GM19193 (cell line): Measurements from ENCODE around the gene MAP2K6.

ENCODE experiments used
- POLR2A ChIP-seq: IDR thresholded peaks from 4 replicates; pipeline ENCODE4 v1.6.1; 2011; ENCODE audit not compliant: insufficient read depth, insufficient read length; ENCODE audit errors: extremely low read depth

The MAP2K6 gene

DNA sequence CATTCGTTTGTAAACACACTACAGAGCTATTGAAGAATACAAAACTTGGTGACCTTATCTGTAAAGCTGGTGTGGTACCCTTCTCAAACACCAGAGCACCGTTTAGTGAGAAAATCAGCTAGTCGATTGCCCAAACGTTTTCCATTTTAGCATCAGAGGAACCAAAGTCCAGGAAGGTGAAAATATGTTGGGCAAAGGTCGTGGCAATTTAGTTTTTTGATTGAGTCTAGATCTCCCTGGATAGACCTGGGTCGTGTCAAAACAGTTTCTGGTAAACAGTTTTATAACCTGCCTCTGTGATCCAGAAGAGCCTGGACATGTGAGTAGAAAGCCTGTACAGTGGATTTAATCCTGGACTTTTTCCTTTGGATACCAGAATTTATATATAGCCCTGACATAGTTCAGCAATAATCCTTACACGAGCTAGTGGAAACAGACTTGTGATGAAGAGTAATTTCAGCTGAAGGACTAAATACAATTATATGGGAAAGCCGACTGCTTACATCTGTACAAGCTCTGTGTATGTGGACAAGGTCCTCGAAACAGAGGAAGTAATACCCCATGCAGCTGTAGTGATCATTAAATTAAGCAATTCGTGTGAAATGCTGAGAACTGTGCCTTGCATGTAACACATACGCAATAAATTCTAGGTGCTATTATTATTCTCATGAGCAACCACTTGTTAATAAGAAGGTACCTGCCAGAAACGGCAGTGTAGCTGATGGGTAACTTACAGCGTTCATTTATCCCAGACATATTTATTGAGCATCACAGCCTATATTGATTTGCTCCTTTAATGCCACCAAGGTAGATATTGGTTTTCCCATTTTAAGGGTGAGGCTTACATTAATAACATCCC, 72.5 kb downstream of the MAP2K6 start:
- TF ChIP-seq POLR2A, result no peak

DNA sequence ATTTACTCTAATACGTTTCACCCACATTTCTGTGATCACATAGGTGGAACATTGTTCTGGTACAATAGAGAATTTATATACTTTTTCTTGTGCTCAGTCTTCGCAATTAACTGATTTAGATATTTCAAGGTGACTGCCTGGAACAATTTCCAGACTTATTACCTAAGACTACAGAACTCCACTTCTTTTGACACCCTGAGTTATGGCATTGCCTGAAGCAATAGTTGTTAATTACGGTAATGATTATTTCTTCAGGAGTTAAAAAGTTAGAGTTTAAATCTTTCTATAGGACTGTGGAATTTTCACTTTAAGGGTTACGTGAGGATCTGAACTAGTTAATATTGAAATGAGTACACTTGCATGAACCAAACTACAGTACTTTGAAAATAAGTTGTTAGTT, 74.8 kb downstream of the MAP2K6 start:
- TF ChIP-seq POLR2A, result no peak

DNA sequence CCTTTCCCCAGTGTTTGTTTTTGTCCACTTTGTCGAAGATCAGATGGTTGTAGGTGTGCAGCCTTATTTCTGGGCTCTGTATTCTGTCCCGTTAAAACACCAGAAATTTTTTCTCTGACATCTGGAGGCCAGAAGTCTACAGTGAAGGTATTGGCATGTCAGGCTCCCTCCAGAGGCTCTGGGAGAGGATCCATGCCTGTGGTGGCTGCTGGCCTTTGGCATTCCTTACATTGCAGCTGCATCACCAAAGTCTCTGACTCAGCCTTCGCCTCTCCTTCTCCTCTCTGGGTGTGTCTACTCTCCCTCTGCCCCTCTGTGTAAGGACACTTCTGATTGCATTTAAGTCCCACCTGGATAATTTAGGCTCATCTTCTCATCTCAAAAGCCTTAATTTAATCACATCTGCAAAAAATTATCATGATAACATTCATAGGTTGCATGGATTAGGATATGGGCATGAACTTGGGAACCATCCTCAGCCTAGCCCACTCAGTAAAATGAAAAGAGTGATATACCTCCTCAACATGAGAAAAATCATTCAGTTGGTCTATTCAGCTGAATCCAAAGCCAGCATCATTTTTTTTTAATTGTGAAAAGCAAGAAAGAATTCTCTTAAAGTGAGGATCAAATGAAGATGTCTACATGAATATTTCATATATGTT, 78.0 kb downstream of the MAP2K6 start:
- no peak for TF ChIP-seq POLR2A

DNA sequence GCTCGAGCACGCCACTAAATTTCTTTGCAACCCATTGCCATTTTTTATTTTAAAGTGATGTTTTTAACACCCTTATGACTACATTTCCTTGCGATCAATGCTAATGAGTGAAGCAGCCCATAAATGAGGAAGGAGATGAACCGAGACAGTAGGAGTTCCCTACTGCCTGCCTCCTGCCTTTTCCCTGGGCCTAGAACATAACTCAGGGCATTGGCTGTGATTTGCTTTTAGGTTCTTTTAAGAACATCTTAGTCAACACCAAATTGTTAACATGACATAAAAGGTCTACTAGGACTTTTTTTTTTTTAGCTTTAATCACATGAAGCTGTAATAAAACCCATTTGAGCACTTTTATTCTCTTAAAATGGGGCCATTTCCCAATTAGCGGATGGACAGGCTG, 81.3 kb downstream of the MAP2K6 start:
- no peak for TF ChIP-seq POLR2A

DNA sequence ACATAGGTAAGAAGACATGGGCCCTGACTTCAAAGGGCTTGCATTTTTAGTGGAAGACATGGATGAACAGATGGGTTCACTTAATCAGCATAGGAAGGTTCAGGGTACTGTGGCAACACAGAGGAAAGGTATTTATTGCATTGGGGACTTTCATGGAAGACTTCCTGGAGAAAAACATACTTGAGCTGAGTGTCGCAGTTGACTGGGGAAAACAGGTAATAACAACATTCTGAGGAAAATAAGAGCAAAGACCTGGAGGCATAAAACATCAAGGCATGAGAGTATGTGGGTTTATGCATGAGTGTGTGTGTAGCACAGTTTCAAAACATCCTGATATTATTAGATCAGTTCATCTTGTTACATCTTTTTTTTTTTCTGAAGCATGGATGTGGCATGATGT, 82.7 kb downstream of the MAP2K6 start:
- no peak for TF ChIP-seq POLR2A

DNA sequence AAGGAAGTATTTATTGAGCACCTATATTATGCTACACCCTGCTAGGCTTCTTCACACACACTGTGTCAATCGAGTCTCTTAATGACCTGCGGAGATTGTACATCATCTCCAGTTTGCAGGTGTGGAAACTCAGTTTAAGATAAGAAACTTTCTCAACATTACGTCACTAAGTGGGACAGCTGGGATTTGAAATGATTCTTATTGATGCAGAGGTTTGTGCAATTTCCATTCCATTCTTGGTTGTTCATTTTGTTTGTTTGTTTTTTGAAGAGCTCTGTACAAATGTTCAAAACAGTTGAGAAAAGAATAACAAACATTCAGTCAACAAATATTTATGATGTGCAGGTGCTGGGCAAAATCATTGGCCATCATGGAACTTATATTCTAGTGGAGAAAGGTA, 84.8 kb downstream of the MAP2K6 start:
- no peak for TF ChIP-seq POLR2A

DNA sequence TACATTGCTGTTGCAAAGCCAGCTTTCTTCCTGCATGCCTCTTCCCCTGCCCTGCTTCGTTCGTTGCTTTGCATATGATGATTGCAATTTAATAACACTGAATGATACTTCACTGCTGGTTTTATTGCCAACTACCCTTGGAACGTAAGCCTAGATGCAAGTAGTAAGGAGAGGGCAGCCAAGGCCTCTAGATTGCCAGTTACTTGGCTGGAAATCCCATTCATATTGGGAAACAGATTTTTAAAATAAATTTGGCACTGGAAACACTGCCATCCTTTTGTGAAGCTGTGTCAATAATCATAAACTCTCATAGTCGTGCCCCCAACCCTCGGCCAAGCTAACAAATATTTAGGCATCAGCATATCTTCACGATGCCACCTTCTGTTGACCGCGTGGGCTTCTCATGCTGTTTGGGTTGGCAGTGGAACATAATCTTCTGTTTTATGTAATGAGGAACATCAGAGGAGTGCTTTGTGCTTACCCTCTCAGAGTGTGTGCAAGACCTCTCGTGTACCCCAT, 86.5 kb downstream of the MAP2K6 start:
- no peak for TF ChIP-seq POLR2A

DNA sequence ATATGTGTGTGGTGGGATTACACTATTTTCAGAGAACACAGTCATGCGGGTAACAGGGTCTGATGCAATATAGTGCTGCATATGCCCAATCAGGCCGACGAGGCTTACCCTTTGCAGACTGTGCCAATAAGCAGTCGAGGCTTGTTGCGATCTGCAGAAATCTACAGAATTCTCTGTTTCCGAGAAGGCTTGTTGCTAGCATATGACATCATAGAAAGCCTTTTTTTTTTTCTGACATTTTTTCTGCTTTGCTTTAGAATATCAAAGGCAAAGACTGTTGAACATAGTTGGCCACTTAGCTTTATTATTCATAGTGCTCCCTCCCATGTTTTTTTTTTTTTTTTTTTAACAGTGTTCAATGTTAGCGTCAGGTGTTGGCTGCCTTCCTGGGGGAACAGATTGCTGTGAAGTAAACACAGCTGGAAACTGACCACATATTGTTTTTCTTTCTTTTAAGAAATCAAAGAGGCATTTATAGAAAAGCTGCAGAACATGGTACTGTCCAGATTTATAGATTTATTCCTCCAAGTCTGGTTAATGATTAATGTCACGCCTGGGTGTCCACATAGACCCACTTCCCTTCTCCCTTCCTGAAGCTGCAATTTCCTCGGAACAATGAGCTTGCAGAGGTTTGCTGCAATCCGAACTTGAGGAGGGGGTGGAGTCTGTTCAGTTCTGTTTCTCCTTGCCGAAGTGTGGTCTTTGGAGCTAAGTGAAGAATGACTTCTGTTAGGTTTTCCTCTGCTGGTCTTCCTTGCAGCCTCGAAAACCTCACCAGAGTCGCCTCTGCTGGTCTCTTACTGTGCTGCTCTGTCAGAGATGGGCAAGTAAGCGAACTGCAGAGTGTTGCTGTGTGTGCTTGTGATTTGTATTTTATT, 87.3 kb downstream of the MAP2K6 start:
- TF ChIP-seq POLR2A, result peak; percentile 51

DNA sequence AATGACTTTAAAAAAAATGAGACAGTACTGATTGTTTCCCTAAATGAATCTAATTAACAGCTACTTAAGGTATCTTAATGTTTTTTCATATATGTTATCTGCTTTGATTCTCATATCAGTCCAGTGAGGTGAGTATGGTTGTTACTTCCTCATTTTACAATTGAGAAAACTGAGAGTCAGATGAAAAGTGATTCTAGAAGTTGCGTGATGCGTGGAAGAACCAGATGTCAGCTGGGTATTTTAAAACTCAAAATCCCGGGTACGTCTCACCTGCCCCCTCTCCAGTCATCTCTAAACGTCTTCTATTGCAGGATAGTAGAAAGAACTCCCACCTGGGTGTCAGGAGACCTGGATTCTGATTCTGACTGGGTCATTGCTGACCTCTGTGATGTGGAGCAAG, 89.2 kb downstream of the MAP2K6 start:
- TF ChIP-seq POLR2A, result no peak

DNA sequence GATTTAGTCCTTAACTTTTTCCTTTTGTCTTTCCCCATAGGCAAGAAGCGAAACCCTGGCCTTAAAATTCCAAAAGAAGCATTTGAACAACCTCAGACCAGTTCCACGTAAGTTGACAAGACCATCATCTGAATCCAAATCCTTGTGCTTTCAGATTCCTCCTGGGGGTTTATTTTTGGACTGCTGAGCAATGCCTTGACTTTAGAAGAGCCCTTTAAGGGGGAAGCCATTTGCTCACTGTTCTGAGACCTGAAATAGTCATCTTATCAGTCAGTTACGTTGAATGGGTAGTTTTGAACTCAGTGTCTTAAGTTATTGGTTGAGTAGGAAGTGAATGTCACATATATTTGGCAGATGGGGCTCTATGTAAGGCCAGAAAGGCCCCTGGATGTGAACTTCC, 91.2 kb downstream of the MAP2K6 start:
- TF ChIP-seq POLR2A, result no peak

DNA sequence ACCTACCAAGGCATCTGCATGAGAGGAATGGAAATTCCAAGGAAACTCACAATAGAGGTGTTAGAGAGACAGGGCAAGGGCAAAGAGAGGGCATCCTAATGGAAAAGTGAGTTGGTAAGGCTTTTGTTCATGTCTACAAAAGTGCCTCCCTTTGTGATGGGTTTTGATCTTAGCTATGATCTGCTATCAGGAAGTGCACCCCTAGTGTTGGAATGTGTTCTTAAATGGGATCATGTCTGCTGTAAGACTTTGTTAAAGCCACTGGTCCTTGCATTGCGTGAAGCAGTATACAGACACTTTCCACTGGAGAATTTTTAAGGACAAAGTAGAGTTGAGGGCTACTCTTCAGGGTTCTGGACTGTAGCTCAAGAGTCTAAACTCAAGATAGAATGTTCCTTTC, 92.0 kb downstream of the MAP2K6 start:
- TF ChIP-seq POLR2A, result no peak

DNA sequence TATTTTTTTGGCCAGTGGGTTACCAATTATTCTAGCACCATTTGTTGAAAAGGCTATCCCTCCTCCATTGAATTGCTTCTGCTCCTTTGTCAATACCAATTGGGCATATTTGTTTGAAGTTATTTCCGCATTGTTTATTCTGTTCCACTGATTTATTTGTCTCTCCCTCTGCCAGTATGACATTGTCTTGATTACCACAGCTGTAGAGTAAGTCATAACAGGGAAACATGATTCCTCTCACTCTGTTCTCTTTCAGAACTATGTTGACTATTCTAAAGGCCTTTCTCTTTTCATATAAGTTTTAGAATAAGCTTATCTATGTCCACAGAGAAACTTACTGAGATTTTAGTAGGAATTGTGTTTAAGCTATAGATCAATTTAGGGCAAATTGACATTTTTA, 94.3 kb downstream of the MAP2K6 start:
- TF ChIP-seq POLR2A, result no peak

DNA sequence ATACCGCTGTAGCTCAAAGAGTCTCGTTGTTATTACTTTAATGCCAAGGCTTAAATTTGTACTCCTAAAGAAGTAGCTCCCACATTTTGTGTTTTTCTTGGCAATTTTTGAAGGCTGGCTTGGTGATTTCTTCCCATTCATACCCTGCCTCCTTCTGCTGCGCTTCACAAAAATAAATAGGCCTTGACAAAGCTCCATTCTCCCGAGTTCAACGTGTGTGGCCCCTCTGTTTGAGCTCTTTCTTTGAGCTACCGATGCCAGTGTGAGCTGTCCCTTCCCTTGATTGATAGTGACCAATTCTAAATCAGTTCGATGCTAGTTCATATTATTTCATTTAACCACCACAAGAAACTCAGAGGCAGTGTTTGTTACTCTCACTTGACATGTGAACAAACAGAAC, 96.8 kb downstream of the MAP2K6 start:
- no peak for TF ChIP-seq POLR2A

DNA sequence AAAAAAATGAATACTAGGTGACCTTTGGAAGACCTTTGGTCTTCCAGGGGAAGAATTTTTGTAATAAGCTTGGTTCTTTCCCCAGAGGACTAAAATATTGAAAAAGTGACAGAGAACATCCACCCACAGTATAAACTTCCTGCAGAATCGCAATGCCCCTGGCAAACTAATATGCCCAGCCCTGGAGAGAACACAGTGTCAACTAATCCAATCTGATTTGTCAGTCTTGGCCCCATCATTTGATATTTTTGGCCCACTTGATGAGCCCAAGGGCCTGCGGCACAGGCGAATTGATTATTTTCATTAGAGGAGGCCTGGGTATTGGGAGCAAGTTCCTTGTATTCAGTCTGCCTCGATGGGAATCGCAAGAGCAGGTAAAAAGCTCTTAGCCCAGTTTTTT, 98.4 kb downstream of the MAP2K6 start:
- no peak for TF ChIP-seq POLR2A

DNA sequence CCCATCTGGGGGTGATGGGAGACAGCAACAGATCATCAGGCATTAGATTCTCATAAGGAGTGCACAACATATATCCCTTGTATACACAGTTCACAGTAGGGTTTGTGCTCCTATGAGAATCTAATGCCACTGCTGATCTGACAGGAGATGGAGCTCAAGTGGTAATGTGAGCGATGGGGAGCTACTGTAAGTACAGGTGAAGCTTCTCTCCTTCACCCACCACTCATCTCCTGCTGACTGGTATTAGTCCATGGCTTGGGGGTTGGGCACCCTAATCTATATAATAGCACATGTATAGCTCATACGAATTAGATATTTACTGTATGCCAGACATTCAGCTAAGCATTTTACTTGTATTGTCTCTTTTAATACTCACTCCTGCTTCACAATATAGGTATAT, 101.7 kb downstream of the MAP2K6 start:
- TF ChIP-seq POLR2A, result no peak
